Fibroblast of skin of abdomen (primary cell): Measurements from ENCODE around the gene LIX1L.
A peak's percentile ranks its signal among the peaks of the same experiment; 100 is the strongest.

Experiments used
- DNase-seq: peaks from one replicate; pipeline ENCODE4 v3.0.0-alpha.2; 2013

The LIX1L gene

GRCh38 chr1:145985502-145986439 lies 28.0 kb upstream of the LIX1L start:
- peak; percentile 81 for DNase-seq

DNA sequence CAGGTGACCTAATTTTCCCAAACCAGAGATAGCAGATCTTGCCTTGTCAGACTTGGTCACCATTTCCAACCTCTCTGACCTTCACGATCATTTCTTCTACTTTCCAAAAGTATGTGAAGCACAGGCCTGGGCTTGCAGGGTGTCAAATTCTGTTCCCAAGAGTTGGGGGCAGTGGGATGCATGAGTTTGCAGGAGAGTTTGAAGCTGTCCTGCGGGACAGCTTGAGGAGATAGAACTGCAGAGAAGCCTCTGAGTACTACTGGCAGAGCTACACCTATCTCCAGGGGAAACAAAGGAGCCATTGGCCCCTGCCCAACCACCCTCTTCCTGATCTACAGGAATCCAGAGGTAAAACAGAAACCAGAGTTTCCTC lies 27.3 kb upstream of the LIX1L start:
- no peak for DNase-seq

DNA sequence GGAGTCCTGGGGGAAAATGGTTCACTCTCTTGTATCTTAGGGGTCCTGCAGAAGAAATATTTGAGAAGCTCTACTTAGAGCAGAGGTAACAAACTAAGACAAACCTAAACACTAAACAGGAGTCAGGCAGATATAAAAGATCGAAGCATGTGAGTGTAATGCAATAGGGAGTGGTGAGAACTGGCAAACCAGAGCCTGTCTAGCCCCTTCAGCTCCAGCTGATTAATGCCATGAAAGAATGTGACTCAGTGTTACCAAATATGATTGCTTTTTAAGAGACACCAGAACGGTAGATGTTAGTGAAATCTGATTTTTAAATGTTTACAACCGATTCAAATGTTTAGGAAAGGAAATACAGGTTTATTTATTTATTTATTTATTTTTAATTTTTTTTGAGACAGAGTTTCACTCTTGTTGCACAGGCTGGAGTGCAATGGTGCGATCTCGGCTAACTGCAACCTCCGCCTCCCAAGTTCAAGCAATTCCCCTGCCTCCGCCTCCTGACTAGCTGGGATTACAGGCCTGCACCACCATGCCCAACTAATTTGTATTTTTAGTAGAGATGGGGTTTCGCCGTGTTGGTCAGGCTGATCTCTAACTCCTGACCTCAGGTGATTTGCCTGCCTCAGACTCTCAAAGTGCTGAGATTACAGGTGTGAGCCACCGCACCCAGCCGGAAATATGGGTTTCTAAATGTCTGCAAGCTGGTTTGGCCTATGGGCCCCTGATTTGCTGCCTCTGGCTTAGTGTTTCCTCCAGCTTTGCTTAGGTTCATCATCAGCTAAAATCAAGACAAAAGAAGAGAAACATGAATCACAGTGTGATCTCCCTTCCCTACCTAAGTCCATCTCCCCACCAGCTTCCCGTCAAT lies 26.4 kb upstream of the LIX1L start:
- DNase-seq = no peak

- no peak for DNase-seq
Observed at GRCh38 chr1:145983206-145983675, 25.4 kb upstream of the LIX1L start.

DNA sequence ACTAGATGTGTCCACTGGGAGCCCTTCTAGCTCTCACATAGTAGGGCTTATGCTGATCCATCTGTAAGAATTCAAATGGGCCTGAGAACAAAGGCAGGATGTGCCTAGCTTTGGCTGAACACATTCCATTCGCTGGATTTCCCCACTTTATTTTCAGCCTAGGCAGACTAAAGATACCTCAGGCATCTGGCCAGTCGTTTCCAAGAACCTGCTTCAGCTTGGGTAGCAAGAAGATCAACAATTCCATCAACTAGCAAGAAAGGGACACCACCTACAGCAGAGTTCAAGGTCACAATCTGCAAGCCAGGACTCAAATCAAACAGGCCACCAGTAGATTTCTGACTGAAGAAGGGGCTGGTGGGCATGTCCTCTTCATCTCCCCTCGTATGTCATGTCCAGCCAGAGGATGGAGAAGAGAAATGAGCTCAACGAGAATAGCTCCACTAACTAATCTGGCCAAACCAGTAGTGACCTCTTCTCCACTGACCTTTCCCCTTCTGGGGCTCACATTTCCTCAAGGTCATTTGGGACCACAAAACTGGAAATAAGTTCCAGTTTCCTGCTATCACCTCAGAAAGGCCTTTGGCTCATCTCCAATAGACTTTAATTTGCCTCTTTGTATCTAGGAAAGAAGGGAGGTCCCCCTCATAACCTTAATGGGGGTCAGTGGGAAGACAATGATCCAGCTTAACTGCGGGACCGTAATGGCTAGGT lies 24.4 kb upstream of the LIX1L start:
- DNase-seq = no peak

DNA sequence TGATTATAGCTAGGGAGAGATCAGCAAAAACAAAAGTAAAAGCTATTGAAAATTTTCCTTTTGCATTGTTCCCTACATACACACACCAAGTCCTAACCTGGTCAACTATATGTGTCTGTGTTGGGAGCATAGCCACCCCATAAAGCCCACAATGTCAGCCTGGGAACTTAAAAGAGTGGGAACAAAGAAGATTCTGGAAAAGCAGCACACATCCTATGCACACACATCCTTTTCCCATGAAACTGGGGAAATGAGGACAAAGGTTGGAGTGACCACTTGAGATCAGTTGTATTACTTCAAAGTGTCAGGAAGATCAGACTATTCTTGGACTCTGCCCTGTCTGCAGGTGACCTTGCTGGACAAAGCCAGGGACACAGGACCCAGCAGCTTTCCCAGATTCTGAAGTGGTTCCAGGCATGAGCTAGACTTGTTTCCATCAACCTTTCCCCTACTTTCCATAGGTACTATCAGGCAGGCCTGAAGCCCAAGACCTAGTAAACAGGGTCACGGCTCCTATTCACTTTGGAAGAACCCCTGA lies 22.7 kb upstream of the LIX1L start:
- DNase-seq = no peak

DNA sequence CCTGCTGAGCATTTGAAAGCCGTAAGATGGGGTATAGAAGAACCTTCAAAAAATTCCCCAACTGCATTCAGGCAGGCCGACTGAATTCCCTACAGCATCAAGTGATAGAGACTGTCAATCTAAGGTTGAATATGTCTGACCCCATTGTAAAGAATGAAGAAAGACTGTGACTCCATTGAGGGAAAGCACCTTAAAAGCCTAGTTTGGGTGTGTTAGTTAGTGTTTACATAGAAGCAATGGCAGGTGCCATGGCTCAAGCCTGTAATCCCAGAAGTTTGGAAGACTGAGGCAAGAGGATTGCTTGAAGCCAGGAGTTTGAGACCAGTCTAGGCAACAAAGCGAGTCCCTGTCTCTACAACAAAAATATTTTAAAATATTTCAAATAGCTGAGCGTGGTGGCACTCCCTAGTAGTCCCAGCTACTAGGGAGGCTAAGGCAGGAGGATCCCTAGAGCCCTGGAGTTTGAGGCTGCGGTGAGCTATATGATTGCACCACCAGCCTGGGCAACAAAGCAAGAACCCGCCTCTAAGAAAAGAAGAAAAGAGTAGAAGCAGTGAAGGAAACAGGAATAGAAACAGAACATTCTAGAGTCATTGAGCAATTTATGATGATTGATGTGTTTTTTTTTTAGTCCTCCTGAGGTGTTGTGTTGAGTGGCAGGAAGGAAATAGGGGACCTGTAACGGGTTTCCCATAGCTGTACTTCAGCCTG lies 22.1 kb upstream of the LIX1L start:
- no peak for DNase-seq

DNA sequence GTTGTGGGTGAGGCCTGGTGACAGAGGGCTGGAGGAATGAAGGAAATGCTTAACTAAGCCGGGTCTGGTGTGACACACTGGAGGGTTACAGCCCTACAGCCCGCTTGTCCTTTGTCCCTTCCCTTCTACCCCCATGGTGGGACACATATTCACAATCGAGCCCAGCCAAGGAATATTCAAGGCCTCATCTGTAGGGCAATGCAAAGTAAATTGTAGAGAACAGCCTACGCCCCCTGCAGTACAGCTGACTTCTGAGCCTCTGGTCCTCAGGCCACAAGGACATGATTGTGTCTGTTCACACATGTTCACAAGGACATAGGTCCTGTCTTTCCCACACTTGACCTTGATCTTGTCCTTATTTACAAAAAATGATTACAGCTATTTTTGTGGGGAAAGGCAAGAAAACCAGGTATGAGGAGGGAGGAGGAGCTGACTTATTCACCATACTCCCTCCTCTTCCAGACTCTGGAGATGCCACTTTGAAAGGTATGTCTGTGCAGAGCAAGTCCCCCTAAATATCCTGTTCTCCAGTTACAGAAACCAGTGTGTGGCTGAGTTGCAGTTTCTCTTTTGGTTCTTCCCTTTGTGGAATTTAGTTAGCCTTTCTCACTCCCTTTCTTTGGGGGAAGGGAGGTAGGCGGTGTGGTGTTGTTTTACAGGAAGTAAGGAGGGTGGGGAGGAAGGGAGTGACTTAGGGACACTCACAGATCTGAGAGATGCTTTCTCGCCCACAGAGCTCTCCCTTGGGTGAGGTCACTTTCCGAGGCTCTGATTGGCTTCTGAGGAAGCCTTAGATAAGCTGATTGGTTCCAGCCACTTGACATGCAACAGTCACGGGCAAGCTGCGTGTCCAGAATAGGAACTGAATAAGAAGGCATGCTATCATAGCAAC lies 21.3 kb upstream of the LIX1L start:
- DNase-seq = peak; percentile 100

DNA sequence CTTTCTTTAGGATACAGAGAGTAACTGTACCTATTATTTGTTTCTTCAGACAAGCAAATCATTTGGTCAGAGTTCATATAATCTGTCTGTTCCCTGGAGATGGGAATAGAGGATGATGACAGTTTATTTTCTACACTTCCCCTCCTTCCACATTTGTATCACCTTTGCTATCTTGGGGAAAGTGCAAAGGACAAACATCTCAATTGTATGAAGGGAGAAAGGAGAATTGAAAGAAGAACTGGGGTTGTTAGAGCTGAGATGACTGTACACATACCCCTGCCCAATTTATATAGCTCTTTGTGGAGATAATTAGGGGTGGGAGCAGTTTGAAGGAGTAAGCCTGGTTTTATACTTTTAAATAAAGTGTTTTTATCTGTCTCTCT lies 20.6 kb upstream of the LIX1L start:
- no peak for DNase-seq

DNA sequence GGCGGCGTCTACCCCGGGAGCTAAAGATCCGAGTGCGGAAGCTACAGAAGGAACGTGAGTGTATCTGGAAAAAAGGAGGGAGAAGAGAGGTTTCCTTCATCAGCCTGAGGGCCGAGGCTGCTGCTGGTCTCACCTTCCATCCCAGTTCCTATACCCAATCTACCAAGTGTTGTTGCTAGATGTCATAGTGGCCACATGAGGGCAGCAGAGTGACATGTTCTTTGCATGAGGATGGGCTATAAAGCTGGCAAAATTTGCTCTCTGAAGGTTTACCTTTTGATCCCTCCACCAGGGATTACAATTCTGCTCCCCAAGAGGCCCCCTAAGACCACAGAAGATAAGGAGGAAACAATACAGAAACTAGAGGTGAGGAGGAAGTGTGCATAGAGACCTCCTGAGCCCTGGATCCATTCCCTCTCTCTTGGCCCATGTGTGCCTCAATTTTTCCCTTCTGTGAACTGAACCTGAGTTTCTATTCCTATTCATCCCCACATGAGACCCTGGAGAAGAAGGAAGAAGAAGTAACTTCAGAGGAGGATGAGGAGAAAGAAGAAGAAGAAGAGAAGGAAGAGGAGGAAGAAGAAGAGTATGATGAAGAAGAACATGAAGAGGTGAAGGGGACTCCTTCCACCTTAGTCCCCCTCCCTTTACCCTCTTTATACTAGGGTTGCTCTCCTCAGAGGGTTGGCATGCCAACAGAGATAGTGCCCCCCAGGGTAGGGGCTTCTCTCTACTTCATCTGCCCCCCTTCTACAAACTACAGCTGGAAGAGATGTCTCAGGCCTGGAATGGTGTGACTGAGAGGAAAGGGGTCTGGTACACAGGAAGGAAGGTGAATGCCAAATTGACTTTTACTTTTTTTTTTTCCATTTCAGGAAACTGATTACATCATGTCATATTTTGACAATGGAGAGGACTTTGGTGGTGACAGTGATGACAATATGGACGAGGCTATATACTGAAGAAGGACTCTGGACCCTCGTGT lies 20.0 kb upstream of the LIX1L start:
- peak; percentile 83 for DNase-seq

GRCh38 chr1:145977016-145977415 lies 19.2 kb upstream of the LIX1L start:
- DNase-seq = no peak

DNA sequence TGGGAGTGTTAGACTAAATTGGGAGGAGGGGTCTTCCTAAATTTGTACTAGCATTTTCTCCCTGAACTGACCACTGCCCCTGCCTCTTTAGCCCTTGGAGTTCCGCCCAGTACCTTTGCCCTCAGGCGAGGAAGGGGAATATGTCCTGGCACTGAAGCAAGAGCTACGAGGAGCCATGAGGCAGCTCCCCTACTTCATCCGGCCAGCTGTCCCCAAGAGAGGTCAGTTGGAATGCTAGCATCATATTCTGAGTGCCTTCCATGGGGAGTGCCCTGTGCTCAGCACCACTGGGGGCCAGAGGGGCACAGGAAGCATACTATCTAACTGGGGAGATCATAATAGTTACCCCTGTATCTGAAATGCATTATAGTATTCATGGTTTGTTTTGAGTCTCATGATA lies 17.4 kb upstream of the LIX1L start:
- no peak for DNase-seq

- DNase-seq = no peak
Observed at GRCh38 chr1:145974721-145975120, 16.9 kb upstream of the LIX1L start.

GRCh38 chr1:145972580-145972979 lies 14.8 kb upstream of the LIX1L start:
- no peak for DNase-seq

DNA sequence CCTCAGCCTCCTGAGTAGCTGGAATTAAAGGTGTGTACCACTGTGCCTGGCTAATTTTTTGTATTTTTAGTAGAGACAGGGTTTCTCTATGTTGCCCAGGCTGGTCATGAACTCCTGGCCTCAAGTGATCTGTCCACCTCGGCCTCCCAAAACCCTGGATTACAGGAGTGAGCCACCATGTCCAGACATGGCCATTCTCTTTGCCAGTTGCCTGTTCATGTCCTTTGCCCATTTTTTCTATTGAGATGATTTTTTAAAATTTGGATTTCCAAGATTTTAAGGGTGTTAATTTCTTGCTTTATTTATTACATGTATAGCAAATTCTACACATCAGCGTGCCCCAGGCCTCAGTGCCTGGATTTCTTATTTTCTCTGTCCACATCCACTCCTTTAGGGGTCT lies 9.5 kb upstream of the LIX1L start:
- DNase-seq = no peak

DNA sequence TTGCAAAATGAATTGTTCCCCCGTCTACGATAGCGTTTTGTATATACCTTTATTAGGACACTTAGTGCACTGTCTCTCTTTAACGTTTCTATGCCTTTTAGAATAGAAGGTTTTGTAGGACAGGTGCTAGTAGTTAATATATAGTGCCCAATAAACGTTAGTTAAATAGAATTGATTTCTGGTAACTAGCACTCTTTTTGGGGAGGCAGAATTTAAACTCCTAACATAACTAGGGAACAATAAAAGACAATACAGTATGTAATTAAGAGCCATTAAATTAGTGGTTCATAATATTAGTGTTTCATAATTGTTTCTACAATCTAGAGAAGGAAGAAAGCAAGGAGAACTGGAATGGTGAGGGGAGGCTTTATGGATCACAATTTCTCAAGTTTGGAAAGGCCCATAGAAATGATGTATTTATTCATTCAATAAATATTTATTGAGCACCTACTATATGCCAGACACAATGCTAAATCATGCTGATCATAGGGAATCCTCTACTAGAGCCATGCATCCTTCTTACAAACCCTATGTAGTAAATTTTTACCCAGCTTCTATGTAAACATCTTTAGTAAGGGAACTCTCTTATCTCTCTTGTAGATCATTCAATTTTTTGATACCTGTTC lies 7.4 kb upstream of the LIX1L start:
- no peak for DNase-seq

- DNase-seq = peak; percentile 88
Observed at GRCh38 chr1:145964328-145965118, 6.7 kb upstream of the LIX1L start, which contains the start of the genes ANKRD34A and POLR3GL. TSS of gene ANKRD34A (minus strand) at chr1:145964575. CDS start at chr1:145961759, 2,816 bp downstream. TSS of gene POLR3GL (plus strand) at chr1:145964690. CDS start at chr1:145974866, 10,176 bp downstream.
